IPS-15b (cell line): ENCODE data around the gene TBK1.
"Not testable (repeated sequence)": the region's sequence is repeated elsewhere in the genome, so short reads cannot be mapped to it uniquely, and the experiment has no call there.

ENCODE experiments used
- H3K27me3 ChIP-seq: one replicate; pipeline ENCODE4 v1.6.1; 2013; ENCODE audit warnings: low read length; ENCODE audit not compliant: control insufficient read depth, insufficient read depth
- H3K36me3 ChIP-seq: one replicate; pipeline ENCODE4 v1.6.1; 2013; ENCODE audit warnings: low read length; ENCODE audit not compliant: control insufficient read depth, insufficient read depth
- H3K4me1 ChIP-seq: one replicate; pipeline ENCODE4 v1.6.1; 2013; ENCODE audit warnings: mild to moderate bottlenecking, low read length; ENCODE audit not compliant: control insufficient read depth, insufficient read depth
- H3K4me3 ChIP-seq: one replicate; pipeline ENCODE4 v1.5.1; 2013; ENCODE audit warnings: low read depth, low read length
- H3K9ac ChIP-seq: one replicate; pipeline ENCODE4 v1.6.1; 2013; ENCODE audit warnings: low read depth, mild to moderate bottlenecking, low read length
- H3K9me3 ChIP-seq: one replicate; pipeline ENCODE4 v1.6.1; 2013; ENCODE audit warnings: mild to moderate bottlenecking, low read length; ENCODE audit not compliant: control insufficient read depth, insufficient read depth

Gene TBK1

GRCh38 chr12:64532734-64533351 is 80.9 kb downstream of the TBK1 start:
- H3K4me3 ChIP-seq: no peak overlapping the region
- H3K9me3 ChIP-seq: no peaks in the 10 kb centered on the region
- H3K36me3 ChIP-seq: no peaks in the 10 kb centered on the region
- H3K27me3 ChIP-seq: no peaks in the 10 kb centered on the region
- no peaks in the 10 kb centered on the region for H3K4me1 ChIP-seq
- H3K9ac ChIP-seq: no peak overlapping the region

DNA sequence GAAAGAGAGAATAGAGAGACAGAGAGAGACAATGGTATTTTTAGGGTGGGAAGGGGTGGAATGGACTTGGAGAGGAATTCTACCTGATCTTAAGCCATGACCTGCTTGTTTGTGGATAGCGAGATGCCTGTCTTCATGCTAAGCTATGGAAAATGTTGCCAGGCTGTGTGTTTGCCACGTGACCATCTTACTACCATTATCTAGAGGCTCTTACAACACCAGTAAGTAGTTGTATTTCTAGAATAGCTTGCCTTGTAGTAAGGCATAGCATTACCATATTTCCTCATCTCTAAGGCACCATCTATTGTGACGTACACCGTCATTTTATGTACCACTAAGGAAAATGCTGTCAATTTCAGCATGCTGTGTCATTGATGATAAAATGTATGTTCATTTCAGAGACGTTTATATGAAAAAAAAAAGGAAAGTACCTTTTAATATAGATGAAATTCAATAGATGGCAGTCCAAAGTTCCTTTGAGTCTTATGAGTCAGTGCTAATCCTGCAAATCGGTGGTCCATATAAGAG is 82.8 kb downstream of the TBK1 start:
- Histone ChIP-seq H3K9me3 (no peaks in the 10 kb centered on the region), H3K4me1 (no peaks in the 10 kb centered on the region), H3K27me3 (no peaks in the 10 kb centered on the region), H3K4me3 (no peak overlapping the region), H3K9ac (no peak overlapping the region), H3K36me3 (no peaks in the 10 kb centered on the region)

DNA sequence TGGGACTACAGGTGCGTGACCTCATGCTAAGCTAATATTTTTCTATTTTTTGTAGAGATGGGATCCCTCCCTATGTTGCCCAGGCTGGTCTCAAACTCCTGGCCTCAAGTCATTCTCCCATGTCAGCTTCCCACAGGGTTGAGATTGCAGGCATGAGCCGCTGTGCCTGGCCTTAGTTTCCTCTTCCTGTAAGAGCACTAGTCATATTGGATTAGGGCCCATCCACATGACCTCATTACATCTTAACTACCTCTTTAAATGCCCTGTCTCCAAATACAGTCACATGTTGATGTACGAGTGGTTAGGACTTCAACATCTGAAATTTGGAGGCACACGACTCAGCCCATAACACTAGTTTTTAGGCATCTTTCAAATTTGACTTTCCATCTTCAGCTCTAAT is 86.2 kb downstream of the TBK1 start:
- no peaks in the 10 kb centered on the region for H3K36me3 ChIP-seq
- no peak overlapping the region for H3K4me3 ChIP-seq
- no peaks in the 10 kb centered on the region for H3K9me3 ChIP-seq
- no peak overlapping the region for H3K9ac ChIP-seq
- no peaks in the 10 kb centered on the region for H3K4me1 ChIP-seq
- peaks cover 4% of the 10 kb centered on the region for H3K27me3 ChIP-seq

DNA sequence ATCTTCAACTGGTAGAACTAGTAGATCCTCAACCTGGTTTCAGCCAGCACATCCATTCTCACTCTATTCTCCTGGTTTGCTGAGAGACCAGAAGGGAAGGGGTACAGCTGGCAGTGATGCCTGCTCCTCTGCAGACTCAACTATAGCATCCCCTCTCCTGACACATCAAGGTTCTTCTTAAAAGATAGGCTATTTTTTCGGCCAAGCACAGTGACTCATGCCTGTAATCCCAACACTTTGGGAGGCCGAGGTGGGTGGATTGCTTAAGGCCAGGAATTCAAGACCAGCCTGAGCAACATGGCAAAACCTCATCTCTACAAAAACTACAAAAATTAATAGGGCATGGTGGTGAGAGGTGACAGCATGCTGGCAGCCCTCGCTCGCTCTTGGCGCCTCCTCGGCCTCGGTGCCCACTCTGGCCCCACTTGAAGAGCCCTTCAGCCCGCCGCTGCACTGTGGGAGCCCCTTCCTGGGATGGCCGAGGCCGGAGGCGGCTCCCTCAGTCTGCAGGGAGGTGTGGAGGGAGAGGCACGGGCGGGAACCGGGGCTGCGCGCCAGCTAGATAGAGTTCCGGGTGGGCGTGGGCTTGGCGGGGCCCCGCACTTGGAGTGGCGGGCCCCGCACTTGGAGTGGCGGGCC is 90.6 kb downstream of the TBK1 start:
- peak overlapping the region; percentile 8 for H3K4me3 ChIP-seq
- H3K4me1 ChIP-seq, H3K36me3 ChIP-seq, H3K27me3 ChIP-seq, H3K9me3 ChIP-seq, H3K9ac ChIP-seq: not testable (repeated sequence)

- H3K36me3 ChIP-seq: no peaks in the 10 kb centered on the region
- no peak overlapping the region for H3K4me3 ChIP-seq
- H3K9ac ChIP-seq: no peak overlapping the region
- peaks cover 2% of the 10 kb centered on the region for H3K4me1 ChIP-seq
- H3K27me3 ChIP-seq: peaks cover 4% of the 10 kb centered on the region
- H3K9me3 ChIP-seq: no peaks in the 10 kb centered on the region
Measured at GRCh38 chr12:64544371-64545080, 92.6 kb downstream of the TBK1 start.

DNA sequence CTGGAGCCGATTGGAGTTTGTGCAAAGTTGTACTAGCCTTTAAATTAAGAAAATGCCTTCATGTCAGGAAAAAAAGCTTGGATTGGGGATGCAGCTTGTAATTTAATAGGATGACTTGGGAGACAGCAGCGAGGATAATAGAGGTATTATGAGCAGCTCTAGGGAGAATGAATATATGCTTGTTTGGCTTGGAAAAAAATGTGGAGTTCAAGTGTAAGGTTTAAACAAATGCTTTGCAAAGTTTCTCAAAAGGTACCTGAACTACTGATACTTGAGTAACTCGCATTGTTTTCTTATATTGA is 93.1 kb downstream of the TBK1 start:
- Histone ChIP-seq H3K4me3 (no peak overlapping the region), H3K9ac (no peak overlapping the region), H3K9me3 (no peaks in the 10 kb centered on the region), H3K4me1 (peaks cover 2% of the 10 kb centered on the region), H3K27me3 (peaks cover 4% of the 10 kb centered on the region), H3K36me3 (no peaks in the 10 kb centered on the region)

GRCh38 chr12:64549108-64549507 is 97.2 kb downstream of the TBK1 start:
- Histone ChIP-seq H3K27me3 (no peaks in the 10 kb centered on the region), H3K4me3 (no peak overlapping the region), H3K36me3 (no peaks in the 10 kb centered on the region), H3K4me1 (peaks cover 4% of the 10 kb centered on the region), H3K9me3 (no peaks in the 10 kb centered on the region), H3K9ac (no peak overlapping the region)

- Histone ChIP-seq H3K9me3 (no peaks in the 10 kb centered on the region), H3K27me3 (no peaks in the 10 kb centered on the region), H3K9ac (no peak overlapping the region), H3K4me1 (peaks cover 2% of the 10 kb centered on the region), H3K4me3 (no peak overlapping the region), H3K36me3 (no peaks in the 10 kb centered on the region)
Measured at GRCh38 chr12:64550755-64551154, 98.8 kb downstream of the TBK1 start.

GRCh38 chr12:64551676-64552075 is 99.8 kb downstream of the TBK1 start:
- Histone ChIP-seq H3K4me3 (no peak overlapping the region), H3K27me3 (no peaks in the 10 kb centered on the region), H3K9me3 (no peaks in the 10 kb centered on the region), H3K4me1 (peaks cover 2% of the 10 kb centered on the region), H3K9ac (no peak overlapping the region), H3K36me3 (no peaks in the 10 kb centered on the region)
